Sigmoid colon (tissue), 7 donors: ENCODE measurements around the gene C12orf75. TPM values are rescaled to one million over a fixed set of nuclear protein-coding genes. Genes with fewer than 3 reads are reported as not detected.

ENCODE experiments used
- DNase-seq: peaks from one replicate; pipeline ENCODE4 v3.0.0-alpha.2; 2019
- H3K27ac ChIP-seq, 4 donors: fragments of 200-600 bp; sonication (generic); one replicate each; pipeline ENCODE4 v1.5.1; 2016 to 2019; ENCODE audit warnings: mild to moderate bottlenecking in 1 of 4
- H3K27me3 ChIP-seq, 3 donors: fragments of 200-600 bp; sonication (generic); one replicate each; pipeline ENCODE4 v1.5.1; 2019; ENCODE audit warnings: mild to moderate bottlenecking in 1 of 3
- H3K36me3 ChIP-seq, 4 donors: fragments of 200-600 bp; sonication (generic); one replicate each; pipeline ENCODE4 v1.5.1; 2016 to 2019
- H3K4me1 ChIP-seq, 4 donors: fragments of 200-600 bp; sonication (generic); one replicate each; pipeline ENCODE4 v1.5.1; 2017 to 2019
- H3K4me3 ChIP-seq, 4 donors: fragments of 200-600 bp; sonication (generic); one replicate each; pipeline ENCODE4 v1.5.1; 2017 to 2019; ENCODE audit warnings: mild to moderate bottlenecking in 2 of 4, moderate library complexity in 1 of 4
- H3K9me3 ChIP-seq, 4 donors: fragments of 200-600 bp in 3 of 4; sonication (generic) in 3 of 4; one replicate each; pipeline versions ENCODE4 v1.5.1 to v1.6.1; 2013 to 2019
- EP300 ChIP-seq, 4 donors: sonication (generic); formaldehyde crosslinking; IDR thresholded peaks; one replicate each; pipeline ENCODE4 v1.6.1; 2017; ENCODE audit warnings: antibody characterized with exemption in 4 of 4
- POLR2A ChIP-seq, 2 donors: fragments of 450-650 bp; IDR thresholded peaks; one replicate each; pipeline ENCODE4 v1.6.1; 2016; ENCODE audit warnings: antibody characterized with exemption in 2 of 2, mild to moderate bottlenecking in 2 of 2, moderate library complexity in 2 of 2
- POLR2AphosphoS5 ChIP-seq, 4 donors: sonication (generic); formaldehyde crosslinking; IDR thresholded peaks; one replicate each; pipeline ENCODE4 v1.6.1; 2017; ENCODE audit warnings: antibody characterized with exemption in 4 of 4
- WGBS, 2 donors: extraction: QIAGEN DNeasy Blood & Tissue Kit; methylation state at CpG; one replicate each; pipeline ENCODE4 v1.1.7; 2013; 5-methylcytosine and 5-hydroxymethylcytosine counted together
- intact Hi-C: fragments of 100-400 bp; cut with DNase I; formaldehyde crosslinking; loops from one replicate; pipeline ENCODE4 v1.15.1; 2023
- polyA plus RNA-seq, 3 donors: library from polyadenylated mRNA; stranded (reverse); fragments of 200-250 nt; gene quantifications; one replicate each; pipeline ENCODE4 v1.2.3, GENCODE V29; 2013
- total RNA-seq, 4 donors: library from RNA; depleted of rRNA; stranded (reverse); fragments of >200 nt; gene quantifications; one replicate each; pipeline ENCODE4 v1.1.0, GENCODE V29; 2016
- TF ChIP-seq, protein P1 (sequence below), 4 experiments: fragments of 450-650 bp in 3 of 4; fragments of 200-600 bp in 1 of 4; IDR thresholded peaks; one replicate each; pipeline ENCODE4 v1.5.1; 2016 to 2019; ENCODE audit warnings: antibody characterized with exemption in 4 of 4, mild to moderate bottlenecking in 3 of 4, moderate library complexity in 2 of 4
- donor health status: healthy with polysubstance abuse.
- donor health status: Bipolar disorder and iron deficiency.
- donor health status: healthy.

The C12orf75 gene
- total and polyA plus RNA-seq, 7 donors, result 1.6 to 310 (median 4.4) TPM

DNA sequence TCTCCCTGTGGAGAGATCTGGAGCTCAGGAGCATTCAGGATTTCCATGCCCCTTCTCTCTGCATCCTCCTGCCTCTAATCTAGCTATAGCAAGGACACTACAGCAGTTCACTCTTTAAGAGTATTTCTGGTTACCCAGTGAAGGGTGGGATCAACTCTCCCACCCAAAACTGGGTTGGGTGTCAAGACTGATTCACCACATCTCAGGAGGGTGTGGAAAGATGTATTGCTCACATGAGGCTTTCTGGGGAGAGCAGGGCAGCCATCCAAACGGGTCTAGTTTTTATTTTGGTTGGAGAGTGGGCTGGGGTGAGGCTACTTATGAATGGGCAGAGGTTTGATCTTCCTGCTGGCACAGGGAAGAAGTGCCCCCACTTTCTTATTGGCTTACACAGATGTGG lies 18.6 kb downstream of the C12orf75 start:
- Histone ChIP-seq H3K36me3 (no peaks in the 10 kb centered on the region), H3K9me3 (no peaks in the 10 kb centered on the region), H3K27me3 (no peaks in the 10 kb centered on the region), H3K27ac (no peak overlapping the region), H3K4me3 (no peak overlapping the region), H3K4me1 (no peaks in the 10 kb centered on the region)
- DNase-seq, result no peak
- TF ChIP-seq EP300 (IDR thresholded peaks at IDR 0.05) (no peak), POLR2AphosphoS5 (IDR thresholded peaks at IDR 0.05) (no peak)
- 60 to 73% methylated on average over 1 of the region's 1 CpG for WGBS, 2 donors
- intact Hi-C loops, result no loop called here

GRCh38 chr12:105351523-105351922 lies 21.0 kb downstream of the C12orf75 start:
- TF ChIP-seq POLR2AphosphoS5 (IDR thresholded peaks at IDR 0.05) (no peak), POLR2A (IDR thresholded peaks at IDR 0.05) (no peak)
- no peak for DNase-seq
- WGBS, 2 donors, result 78 to 80% methylated on average over 1 of the region's 1 CpG
- H3K4me1 ChIP-seq, result no peaks in the 10 kb centered on the region
- H3K36me3 ChIP-seq, result no peaks in the 10 kb centered on the region
- intact Hi-C loops, result no loop called here
- H3K4me3 ChIP-seq, result no peak overlapping the region
- H3K27me3 ChIP-seq, result no peaks in the 10 kb centered on the region
- H3K27ac ChIP-seq, result no peak overlapping the region
- no peaks in the 10 kb centered on the region for H3K9me3 ChIP-seq

DNA sequence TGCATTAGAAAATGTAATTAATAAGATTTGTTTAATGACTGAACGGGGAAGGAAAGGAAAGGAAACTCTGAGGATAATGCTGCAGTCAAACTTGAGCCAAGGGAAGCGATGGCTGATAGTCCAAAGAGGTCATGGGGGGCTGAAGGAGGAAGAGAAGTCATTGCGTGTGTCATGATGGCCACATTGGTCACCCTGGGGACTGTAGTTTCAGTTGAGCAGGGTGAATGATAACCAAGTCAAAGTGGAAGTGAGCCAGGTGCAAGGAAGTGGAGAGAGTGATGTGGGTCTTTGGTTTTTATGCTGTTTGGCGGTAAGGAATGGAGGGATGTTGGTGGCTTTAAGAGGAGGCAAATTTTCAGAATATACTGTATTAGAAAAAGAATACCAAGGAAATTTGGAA lies 21.6 kb downstream of the C12orf75 start:
- TF ChIP-seq POLR2A (IDR thresholded peaks at IDR 0.05) (no peak), POLR2AphosphoS5 (IDR thresholded peaks at IDR 0.05) (no peak), EP300 (IDR thresholded peaks at IDR 0.05) (no peak)
- TF ChIP-seq, protein P1, sequence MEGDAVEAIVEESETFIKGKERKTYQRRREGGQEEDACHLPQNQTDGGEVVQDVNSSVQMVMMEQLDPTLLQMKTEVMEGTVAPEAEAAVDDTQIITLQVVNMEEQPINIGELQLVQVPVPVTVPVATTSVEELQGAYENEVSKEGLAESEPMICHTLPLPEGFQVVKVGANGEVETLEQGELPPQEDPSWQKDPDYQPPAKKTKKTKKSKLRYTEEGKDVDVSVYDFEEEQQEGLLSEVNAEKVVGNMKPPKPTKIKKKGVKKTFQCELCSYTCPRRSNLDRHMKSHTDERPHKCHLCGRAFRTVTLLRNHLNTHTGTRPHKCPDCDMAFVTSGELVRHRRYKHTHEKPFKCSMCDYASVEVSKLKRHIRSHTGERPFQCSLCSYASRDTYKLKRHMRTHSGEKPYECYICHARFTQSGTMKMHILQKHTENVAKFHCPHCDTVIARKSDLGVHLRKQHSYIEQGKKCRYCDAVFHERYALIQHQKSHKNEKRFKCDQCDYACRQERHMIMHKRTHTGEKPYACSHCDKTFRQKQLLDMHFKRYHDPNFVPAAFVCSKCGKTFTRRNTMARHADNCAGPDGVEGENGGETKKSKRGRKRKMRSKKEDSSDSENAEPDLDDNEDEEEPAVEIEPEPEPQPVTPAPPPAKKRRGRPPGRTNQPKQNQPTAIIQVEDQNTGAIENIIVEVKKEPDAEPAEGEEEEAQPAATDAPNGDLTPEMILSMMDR (IDR thresholded peaks at IDR 0.05), result no peak
- 70 to 92% methylated on average over 4 of the region's 4 CpGs for WGBS, 2 donors
- Histone ChIP-seq H3K36me3 (no peaks in the 10 kb centered on the region), H3K27me3 (no peaks in the 10 kb centered on the region), H3K4me1 (no peaks in the 10 kb centered on the region), H3K9me3 (no peaks in the 10 kb centered on the region), H3K4me3 (no peak overlapping the region), H3K27ac (no peak overlapping the region)
- intact Hi-C loops, result no loop called here
- DNase-seq, result no peak

- Histone ChIP-seq H3K36me3 (no peaks in the 10 kb centered on the region), H3K4me1 (no peaks in the 10 kb centered on the region), H3K27ac (no peak overlapping the region), H3K4me3 (no peak overlapping the region), H3K27me3 (no peaks in the 10 kb centered on the region), H3K9me3 (no peaks in the 10 kb centered on the region)
- TF ChIP-seq, protein P1 (IDR thresholded peaks at IDR 0.05), result no peak
- TF ChIP-seq POLR2AphosphoS5 (IDR thresholded peaks at IDR 0.05), result no peak
- TF ChIP-seq EP300 (IDR thresholded peaks at IDR 0.05), result no peak
- no peak for TF ChIP-seq POLR2A (IDR thresholded peaks at IDR 0.05)
- DNase-seq, result no peak
- intact Hi-C loops, result no loop called here
- WGBS, 2 donors, result 53 to 75% methylated on average over 9 of the region's 9 CpGs
Measured at GRCh38 chr12:105352940-105353635, 22.6 kb downstream of the C12orf75 start.

- no peak overlapping the region for H3K27ac ChIP-seq
- no peaks in the 10 kb centered on the region for H3K27me3 ChIP-seq
- no peak overlapping the region for H3K4me3 ChIP-seq
- H3K9me3 ChIP-seq, result no peaks in the 10 kb centered on the region
- intact Hi-C loops, result no loop called here
- TF ChIP-seq POLR2AphosphoS5 (IDR thresholded peaks at IDR 0.05) (no peak), POLR2A (IDR thresholded peaks at IDR 0.05) (no peak), EP300 (IDR thresholded peaks at IDR 0.05) (no peak)
- TF ChIP-seq, protein P1 (IDR thresholded peaks at IDR 0.05), result no peak
- H3K4me1 ChIP-seq, result no peaks in the 10 kb centered on the region
- H3K36me3 ChIP-seq, result no peaks in the 10 kb centered on the region
- no peak for DNase-seq
Measured at GRCh38 chr12:105355752-105356151, 25.3 kb downstream of the C12orf75 start.

DNA sequence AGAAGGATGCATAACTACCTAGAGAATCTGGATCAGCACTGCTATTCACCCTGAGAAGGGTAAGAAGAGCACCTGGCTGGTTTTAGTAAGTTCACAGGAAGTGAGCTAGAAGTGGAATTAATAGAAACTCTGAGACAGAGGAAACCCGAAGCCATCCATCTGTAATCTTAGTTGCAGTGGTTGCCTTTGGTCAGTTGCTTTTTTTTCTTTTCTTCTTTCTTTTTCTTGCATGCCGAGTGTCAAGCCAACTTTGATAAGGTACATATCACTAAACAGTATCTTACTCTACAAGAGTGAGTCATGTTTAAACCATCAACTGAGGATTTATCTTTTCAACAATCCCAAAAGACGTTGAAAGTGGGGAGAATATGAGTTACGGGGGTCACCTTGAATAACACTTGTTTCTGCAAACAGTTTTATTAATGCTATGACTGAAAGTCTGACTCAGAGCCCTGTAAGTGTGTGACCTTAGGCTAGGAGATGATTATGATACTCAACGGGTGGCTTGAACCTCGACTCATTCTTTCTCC lies 26.7 kb downstream of the C12orf75 start:
- intact Hi-C loops, result no loop called here
- TF ChIP-seq EP300 (IDR thresholded peaks at IDR 0.05), result no peak
- TF ChIP-seq POLR2AphosphoS5 (IDR thresholded peaks at IDR 0.05), result no peak
- no peak for TF ChIP-seq POLR2A (IDR thresholded peaks at IDR 0.05)
- TF ChIP-seq, protein P1 (IDR thresholded peaks at IDR 0.05), result no peak
- H3K27ac ChIP-seq, result no peak overlapping the region
- WGBS, 2 donors, result 61 to 71% methylated on average over 6 of the region's 6 CpGs
- H3K27me3 ChIP-seq, result no peaks in the 10 kb centered on the region
- no peak for DNase-seq
- H3K4me1 ChIP-seq, result no peaks in the 10 kb centered on the region
- H3K9me3 ChIP-seq, result no peaks in the 10 kb centered on the region
- H3K4me3 ChIP-seq, result no peak overlapping the region
- no peaks in the 10 kb centered on the region for H3K36me3 ChIP-seq
